OCI-LY7 (cell line): ENCODE results near the gene RXRA.

Source experiments
- CTCF ChIP-seq: fragments of 200-600 bp; sonication (generic); conservative IDR thresholded peaks from 2 replicates; pipeline ENCODE4 v1.5.1; 2014; ENCODE audit warnings: mild to moderate bottlenecking, antibody characterized with exemption, low read length, moderate library complexity, mixed read lengths
- EZH2phosphoT487 ChIP-seq: fragments of 200-600 bp; sonication (generic); IDR thresholded peaks from 2 replicates; pipeline ENCODE4 v1.6.1; 2018; ENCODE audit warnings: low read depth, borderline replicate concordance, mild to moderate bottlenecking, mixed run types, antibody characterized with exemption, low read length, moderate library complexity, mixed read lengths

- no peak for TF ChIP-seq CTCF
- no peak for TF ChIP-seq EZH2phosphoT487
Measured at GRCh38 chr9:134328841-134329575, 2.8 kb downstream of the RXRA start.
